WI38 (cell line): ENCODE results near the gene GLIS2.

Source experiments
- H3K4me3 ChIP-seq: 2 replicates; pipeline ENCODE4 v1.5.1; 2011; ENCODE audit warnings: low read depth, mild to moderate bottlenecking, control low read depth, low read length
- CTCF ChIP-seq: IDR thresholded peaks from 2 replicates; pipeline ENCODE4 v1.5.1; 2012; ENCODE audit warnings: low read depth, mild to moderate bottlenecking, control low read depth, low read length

Gene GLIS2

GRCh38 chr16:4359914-4360313, 44.0 kb downstream of the GLIS2 start:
- no peak overlapping the region for H3K4me3 ChIP-seq
- no peak for TF ChIP-seq CTCF

- no peak overlapping the region for H3K4me3 ChIP-seq
- no peak for TF ChIP-seq CTCF
Measured at GRCh38 chr16:4360538-4361021, 44.7 kb downstream of the GLIS2 start.

GRCh38 chr16:4361033-4361943, 45.4 kb downstream of the GLIS2 start:
- TF ChIP-seq CTCF: no peak
- H3K4me3 ChIP-seq: no peak overlapping the region

GRCh38 chr16:4361944-4362311, 46.1 kb downstream of the GLIS2 start:
- TF ChIP-seq CTCF: no peak

GRCh38 chr16:4362476-4363135, 46.7 kb downstream of the GLIS2 start:
- no peak for TF ChIP-seq CTCF
- H3K4me3 ChIP-seq: no peak overlapping the region

More at GRCh38 chr16:4361944-4362311, 46.1 kb downstream of the GLIS2 start:
- H3K4me3 ChIP-seq: no peak overlapping the region

- no peak for TF ChIP-seq CTCF
- H3K4me3 ChIP-seq: no peak overlapping the region
Measured at GRCh38 chr16:4364196-4365013, 48.5 kb downstream of the GLIS2 start.
